Neuronal stem cell (in vitro differentiated cells): ENCODE data around the gene SLC25A26.
"Not testable (repeated sequence)": the region's sequence is repeated elsewhere in the genome, so short reads cannot be mapped to it uniquely, and the experiment has no call there.

Experiments
- DNase-seq: peaks from one replicate; pipeline ENCODE4 v3.0.0-alpha.2; 2013; ENCODE audit warnings: low spot score
- H2AFZ ChIP-seq: one replicate; pipeline ENCODE4 v1.6.1; 2013; ENCODE audit warnings: mild to moderate bottlenecking, low read length, inconsistent platforms
- H2AK5ac ChIP-seq: 2 replicates; pipeline ENCODE4 v1.6.1; 2013; ENCODE audit warnings: low read depth, mild to moderate bottlenecking, inconsistent platforms, low read length, moderate library complexity, mixed read lengths
- H2BK120ac ChIP-seq: 2 replicates; pipeline ENCODE4 v1.6.1; 2013; ENCODE audit warnings: low read depth, mild to moderate bottlenecking, inconsistent platforms, low read length, moderate library complexity, mixed read lengths
- H2BK12ac ChIP-seq: one replicate; pipeline ENCODE4 v1.6.1; 2013; ENCODE audit warnings: low read length, inconsistent platforms
- H2BK15ac ChIP-seq: 2 replicates; pipeline ENCODE4 v1.6.1; 2013; ENCODE audit warnings: mild to moderate bottlenecking, low read length, inconsistent platforms, mixed read lengths
- H2BK5ac ChIP-seq: one replicate; pipeline ENCODE4 v1.6.1; 2013; ENCODE audit warnings: inconsistent platforms, mild to moderate bottlenecking, low read length, moderate library complexity
- H3K14ac ChIP-seq: one replicate; pipeline ENCODE4 v1.6.1; 2013; ENCODE audit warnings: low read length, inconsistent platforms
- H3K18ac ChIP-seq: 2 replicates; pipeline ENCODE4 v1.6.1; 2013; ENCODE audit warnings: low read length, inconsistent platforms
- H3K23ac ChIP-seq: 2 replicates; pipeline ENCODE4 v1.6.1; 2013; ENCODE audit warnings: low read depth, mild to moderate bottlenecking, mixed read lengths, low read length, inconsistent platforms; ENCODE audit not compliant: poor library complexity
- H3K27ac ChIP-seq: replicated peaks from 3 replicates; pipeline ENCODE4 v1.5.1; 2013; ENCODE audit warnings: low read length, inconsistent platforms
- H3K27me3 ChIP-seq, 3 experiments: 2 replicates each; pipeline ENCODE4 v1.6.1; 2013; ENCODE audit warnings: low read length in 3 of 3, mild to moderate bottlenecking in 2 of 3, inconsistent platforms in 1 of 3, low read depth in 1 of 3, mixed read lengths in 1 of 3, moderate library complexity in 1 of 3; ENCODE audit not compliant: control insufficient read depth in 3 of 3, insufficient read depth in 3 of 3
- H3K36me3 ChIP-seq, 2 donors: replicated peaks in 1 of 2; 2 replicates each; pipeline ENCODE4 v1.6.1; 2013; ENCODE audit warnings: low read length in 2 of 2; ENCODE audit not compliant: control insufficient read depth in 2 of 2, insufficient read depth in 2 of 2
- H3K4ac ChIP-seq: 2 replicates; pipeline ENCODE4 v1.6.1; 2013; ENCODE audit warnings: inconsistent platforms, mild to moderate bottlenecking, low read length, moderate library complexity
- H3K4me1 ChIP-seq, 2 donors: 1 replicate in 1 of 2; 2 replicates in 1 of 2; pipeline ENCODE4 v1.6.1; 2013; ENCODE audit warnings: low read length in 2 of 2, low read depth in 1 of 2; ENCODE audit not compliant: control insufficient read depth in 2 of 2, insufficient read depth in 1 of 2
- H3K4me2 ChIP-seq: one replicate; pipeline ENCODE4 v1.6.1; 2013; ENCODE audit warnings: mild to moderate bottlenecking, low read length, inconsistent platforms; ENCODE audit not compliant: insufficient read depth, poor library complexity, severe bottlenecking
- H3K4me3 ChIP-seq, 2 donors: 2 replicates each; pipeline ENCODE4 v1.5.1; 2013; ENCODE audit warnings: low read length in 2 of 2, mild to moderate bottlenecking in 2 of 2, inconsistent platforms in 1 of 2, moderate library complexity in 1 of 2
- H3K79me1 ChIP-seq: one replicate; pipeline ENCODE4 v1.6.1; 2013; ENCODE audit warnings: low read depth, mild to moderate bottlenecking, inconsistent platforms, low read length, moderate library complexity
- H3K9ac ChIP-seq: one replicate; pipeline ENCODE4 v1.6.1; 2013; ENCODE audit warnings: mild to moderate bottlenecking, low read depth, low read length, inconsistent platforms; ENCODE audit not compliant: poor library complexity
- H3K9me3 ChIP-seq, 2 donors: replicated peaks in 1 of 2; 2 replicates each; pipeline versions ENCODE3 to v1.6.1; 2013; ENCODE audit warnings: low read length in 2 of 2, mild to moderate bottlenecking in 2 of 2, inconsistent platforms in 1 of 2, low read depth in 1 of 2, mixed read lengths in 1 of 2, moderate library complexity in 1 of 2; ENCODE audit not compliant: control insufficient read depth in 2 of 2, insufficient read depth in 1 of 2
- H4K8ac ChIP-seq: one replicate; pipeline ENCODE4 v1.6.1; 2013; ENCODE audit warnings: low read depth, mild to moderate bottlenecking, inconsistent platforms, low read length, moderate library complexity
- H4K91ac ChIP-seq: one replicate; pipeline ENCODE4 v1.6.1; 2013; ENCODE audit warnings: low read length, low read depth, mild to moderate bottlenecking, inconsistent platforms; ENCODE audit not compliant: poor library complexity
- WGBS, 2 donors: extraction: QIAGEN DNeasy Blood & Tissue Kit; methylation state at CpG; one replicate each; pipeline ENCODE4 v1.1.7; 2013; ENCODE audit warnings: missing lambda C conversion rate in 2 of 2, mixed read lengths in 1 of 2; ENCODE audit not compliant: insufficient read length in 2 of 2, insufficient replicate concordance in 1 of 2; ENCODE audit errors: extremely low coverage in 2 of 2; 5-methylcytosine and 5-hydroxymethylcytosine counted together

The SLC25A26 gene

GRCh38 chr3:66421893-66422292 lies 201.1 kb downstream of the SLC25A26 start:
- Histone ChIP-seq H3K79me1 (peaks cover 20% of the 10 kb centered on the region), H3K9me3 (peaks cover 16 to 60% of the 10 kb centered on the region in 2 donors), H3K36me3 (peaks cover 57 to 66% of the 10 kb centered on the region in 2 donors), H3K4me1 (peaks cover 15% of the 10 kb centered on the region in 2 donors)
- not testable (repeated sequence) for H4K91ac ChIP-seq, H2BK120ac ChIP-seq, H3K18ac ChIP-seq, H3K4me2 ChIP-seq, H3K9ac ChIP-seq, H3K14ac ChIP-seq, H2AK5ac ChIP-seq, H3K27ac ChIP-seq, H2BK15ac ChIP-seq, H3K4me3 ChIP-seq, H2BK12ac ChIP-seq, DNase-seq, H3K27me3 ChIP-seq, H3K23ac ChIP-seq, H2AFZ ChIP-seq, H3K4ac ChIP-seq, H4K8ac ChIP-seq, H2BK5ac ChIP-seq
- WGBS, 2 donors: no CpG with 5 or more reads among the region's 3 CpGs

GRCh38 chr3:66423791-66424190 lies 203.0 kb downstream of the SLC25A26 start:
- peaks cover 11% of the 10 kb centered on the region for H3K79me1 ChIP-seq
- no peak overlapping the region for H3K9ac ChIP-seq
- H2AK5ac ChIP-seq: no peak overlapping the region
- H3K27me3 ChIP-seq: no peaks in the 10 kb centered on the region
- no peak overlapping the region for H3K14ac ChIP-seq
- H2BK120ac ChIP-seq: no peak overlapping the region
- no peak overlapping the region for H4K91ac ChIP-seq
- H3K4me1 ChIP-seq: peaks cover 8 to 13% of the 10 kb centered on the region in 2 donors
- no peak overlapping the region for H3K4ac ChIP-seq
- no peak overlapping the region for H3K23ac ChIP-seq
- H3K9me3 ChIP-seq: peaks cover 16 to 60% of the 10 kb centered on the region in 2 donors
- no peak overlapping the region for H3K27ac ChIP-seq
- no peak overlapping the region for H3K4me2 ChIP-seq
- H3K36me3 ChIP-seq: peaks cover 55 to 57% of the 10 kb centered on the region in 2 donors
- H3K4me3 ChIP-seq: no peak overlapping the region
- WGBS, 2 donors: no CpG with 5 or more reads among the region's 3 CpGs
- no peak for DNase-seq
- H2AFZ ChIP-seq: no peak overlapping the region
- no peak overlapping the region for H4K8ac ChIP-seq
- no peak overlapping the region for H2BK15ac ChIP-seq
- no peak overlapping the region for H2BK5ac ChIP-seq
- H3K18ac ChIP-seq: no peak overlapping the region
- H2BK12ac ChIP-seq: no peak overlapping the region

GRCh38 chr3:66425032-66425431 lies 204.2 kb downstream of the SLC25A26 start:
- Histone ChIP-seq H3K27me3 (no peaks in the 10 kb centered on the region), H2BK15ac (no peak overlapping the region), H2BK12ac (no peak overlapping the region), H3K9ac (no peak overlapping the region), H2AFZ (no peak overlapping the region), H2BK5ac (no peak overlapping the region), H3K23ac (no peak overlapping the region), H3K4me2 (no peak overlapping the region), H4K8ac (no peak overlapping the region), H2BK120ac (no peak overlapping the region), H3K18ac (no peak overlapping the region), H3K4ac (no peak overlapping the region), H3K4me1 (peaks cover 0 to 9% of the 10 kb centered on the region in 2 donors), H3K9me3 (peaks cover 16 to 52% of the 10 kb centered on the region in 2 donors), H2AK5ac (no peak overlapping the region), H3K36me3 (peaks cover 53 to 64% of the 10 kb centered on the region in 2 donors), H4K91ac (no peak overlapping the region), H3K4me3 (no peak overlapping the region), H3K27ac (no peak overlapping the region), H3K14ac (no peak overlapping the region), H3K79me1 (peaks cover 8% of the 10 kb centered on the region)
- DNase-seq: no peak
- no CpG with 5 or more reads among the region's 5 CpGs for WGBS, 2 donors

GRCh38 chr3:66425576-66426114 lies 204.8 kb downstream of the SLC25A26 start:
- Histone ChIP-seq H3K27ac (no peak overlapping the region), H2BK120ac (no peak overlapping the region), H3K36me3 (peaks cover 50 to 64% of the 10 kb centered on the region in 2 donors), H2AFZ (no peak overlapping the region), H2AK5ac (no peak overlapping the region), H3K9ac (no peak overlapping the region), H4K8ac (no peak overlapping the region), H3K18ac (no peak overlapping the region), H3K4me2 (no peak overlapping the region), H3K4me3 (no peak overlapping the region), H3K27me3 (no peaks in the 10 kb centered on the region), H3K4me1 (peaks cover 0 to 13% of the 10 kb centered on the region in 2 donors), H2BK5ac (no peak overlapping the region), H4K91ac (no peak overlapping the region), H2BK12ac (no peak overlapping the region), H3K14ac (no peak overlapping the region), H3K9me3 (peaks cover 16 to 46% of the 10 kb centered on the region in 2 donors), H3K4ac (no peak overlapping the region), H3K23ac (no peak overlapping the region), H2BK15ac (no peak overlapping the region), H3K79me1 (peaks cover 8% of the 10 kb centered on the region)
- WGBS, 2 donors: no CpG with 5 or more reads among the region's 7 CpGs
- DNase-seq: no peak
